ENCODE data around the gene PHF14. TPM values are rescaled to one million over a fixed set of nuclear protein-coding genes. Genes with fewer than 3 reads are reported as not detected.
"Not testable (repeated sequence)": the region's sequence is repeated elsewhere in the genome, so short reads cannot be mapped to it uniquely, and the experiment has no call there.

The PHF14 gene
- total and polyA plus RNA-seq, 12 donors = 8.0 to 54.5 (median 30.6) TPM

DNA sequence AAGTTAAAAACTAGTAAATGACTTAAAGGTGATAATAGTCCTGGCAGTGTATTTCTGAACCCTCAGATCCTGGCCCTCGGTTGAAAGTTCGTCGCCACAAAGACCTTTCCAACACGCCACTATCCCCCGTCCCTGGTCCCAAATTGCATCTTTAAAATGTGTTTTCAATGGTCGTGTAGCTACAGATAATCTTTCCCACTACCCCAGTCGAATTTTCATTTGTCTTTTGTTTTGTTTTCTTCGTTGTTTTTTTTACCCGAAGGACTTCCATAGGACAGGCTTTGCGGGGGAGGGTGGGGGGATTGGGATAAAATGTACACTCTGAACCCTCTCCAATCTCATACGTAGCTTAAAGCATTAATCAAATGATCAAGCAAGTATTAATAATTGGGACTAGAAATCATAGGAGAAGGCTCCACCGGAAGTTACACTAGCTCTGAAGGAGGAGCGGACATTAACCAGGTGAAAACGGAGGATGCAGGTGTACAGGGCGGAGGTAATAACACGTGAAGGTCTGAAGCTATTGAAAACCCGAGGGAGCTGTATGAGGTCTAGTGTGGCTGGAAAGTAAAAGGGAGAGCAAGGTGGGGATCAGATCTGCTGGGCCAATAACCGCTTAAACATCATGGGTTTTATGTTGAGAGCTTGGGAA, 32.8 kb upstream of the PHF14 start:
- TF ChIP-seq, protein P1, sequence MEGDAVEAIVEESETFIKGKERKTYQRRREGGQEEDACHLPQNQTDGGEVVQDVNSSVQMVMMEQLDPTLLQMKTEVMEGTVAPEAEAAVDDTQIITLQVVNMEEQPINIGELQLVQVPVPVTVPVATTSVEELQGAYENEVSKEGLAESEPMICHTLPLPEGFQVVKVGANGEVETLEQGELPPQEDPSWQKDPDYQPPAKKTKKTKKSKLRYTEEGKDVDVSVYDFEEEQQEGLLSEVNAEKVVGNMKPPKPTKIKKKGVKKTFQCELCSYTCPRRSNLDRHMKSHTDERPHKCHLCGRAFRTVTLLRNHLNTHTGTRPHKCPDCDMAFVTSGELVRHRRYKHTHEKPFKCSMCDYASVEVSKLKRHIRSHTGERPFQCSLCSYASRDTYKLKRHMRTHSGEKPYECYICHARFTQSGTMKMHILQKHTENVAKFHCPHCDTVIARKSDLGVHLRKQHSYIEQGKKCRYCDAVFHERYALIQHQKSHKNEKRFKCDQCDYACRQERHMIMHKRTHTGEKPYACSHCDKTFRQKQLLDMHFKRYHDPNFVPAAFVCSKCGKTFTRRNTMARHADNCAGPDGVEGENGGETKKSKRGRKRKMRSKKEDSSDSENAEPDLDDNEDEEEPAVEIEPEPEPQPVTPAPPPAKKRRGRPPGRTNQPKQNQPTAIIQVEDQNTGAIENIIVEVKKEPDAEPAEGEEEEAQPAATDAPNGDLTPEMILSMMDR (IDR thresholded peaks at IDR 0.05) = no peak
- no peak for TF ChIP-seq POLR2A (IDR thresholded peaks at IDR 0.05)
- Histone ChIP-seq H3K4me1 (replicated peaks in 1 of 2) (peaks cover 16 to 32% of the 10 kb centered on the region in 2 donors), H3K4me3 (peak overlapping the region in 3 of 4 donors; percentile 38 to 78 (median 52)), H3K27me3 (no peaks in the 10 kb centered on the region), H3K27ac (peak overlapping the region in 4 of 5 donors; percentile 89 to 98 (median 92)), H3K36me3 (replicated peaks in 1 of 2) (peaks cover 0 to 18% of the 10 kb centered on the region in 2 donors), H3K9me3 (replicated peaks in 1 of 3) (no peaks in the 10 kb centered on the region)
- 25 to 28% (median 26%) methylated on average over 18 of the region's 18 CpGs for WGBS, 4 donors
- DNase-seq = peak in 1 of 7 donors; percentile 6
- intact Hi-C loops (cut with DNase I) = no loop called here

DNA sequence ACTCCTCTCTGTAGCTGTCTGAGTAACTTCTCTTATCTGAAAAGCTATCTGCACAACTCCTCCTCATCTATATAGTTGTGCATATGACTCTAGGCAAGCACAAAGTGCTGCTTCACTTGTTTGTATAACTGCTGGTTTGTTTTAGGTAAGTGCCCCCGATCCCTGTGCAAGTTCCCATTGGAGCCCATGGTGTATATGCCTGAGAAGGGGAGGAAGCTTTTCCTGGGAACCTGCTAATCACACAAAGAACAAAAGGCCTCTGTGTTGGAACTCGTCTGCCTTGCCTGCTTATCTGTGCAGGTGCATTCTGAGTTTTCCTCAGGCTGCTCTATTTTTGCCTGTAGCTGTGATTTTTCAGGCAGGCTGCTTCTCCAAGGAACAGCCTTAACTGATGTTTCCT, 23.2 kb upstream of the PHF14 start:
- H3K9me3 ChIP-seq (replicated peaks in 1 of 3) = no peaks in the 10 kb centered on the region
- TF ChIP-seq, protein P1 (IDR thresholded peaks at IDR 0.05) = no peak
- no peak for TF ChIP-seq POLR2A (IDR thresholded peaks at IDR 0.05)
- H3K27me3 ChIP-seq = no peaks in the 10 kb centered on the region
- 63 to 83% (median 69%) methylated on average over 2 of the region's 2 CpGs for WGBS, 4 donors
- no peaks in the 10 kb centered on the region for H3K4me1 ChIP-seq (replicated peaks in 1 of 2)
- DNase-seq = no peak
- no peak overlapping the region for H3K4me3 ChIP-seq
- H3K36me3 ChIP-seq (replicated peaks in 1 of 2) = no peaks in the 10 kb centered on the region
- no peak overlapping the region for H3K27ac ChIP-seq
- intact Hi-C loops (cut with DNase I) = loop anchor here in 1 of 2 donors (10.0 kb wide), 1 partner anchor 254 kb away; no protein-coding TSS in a partner anchor

DNA sequence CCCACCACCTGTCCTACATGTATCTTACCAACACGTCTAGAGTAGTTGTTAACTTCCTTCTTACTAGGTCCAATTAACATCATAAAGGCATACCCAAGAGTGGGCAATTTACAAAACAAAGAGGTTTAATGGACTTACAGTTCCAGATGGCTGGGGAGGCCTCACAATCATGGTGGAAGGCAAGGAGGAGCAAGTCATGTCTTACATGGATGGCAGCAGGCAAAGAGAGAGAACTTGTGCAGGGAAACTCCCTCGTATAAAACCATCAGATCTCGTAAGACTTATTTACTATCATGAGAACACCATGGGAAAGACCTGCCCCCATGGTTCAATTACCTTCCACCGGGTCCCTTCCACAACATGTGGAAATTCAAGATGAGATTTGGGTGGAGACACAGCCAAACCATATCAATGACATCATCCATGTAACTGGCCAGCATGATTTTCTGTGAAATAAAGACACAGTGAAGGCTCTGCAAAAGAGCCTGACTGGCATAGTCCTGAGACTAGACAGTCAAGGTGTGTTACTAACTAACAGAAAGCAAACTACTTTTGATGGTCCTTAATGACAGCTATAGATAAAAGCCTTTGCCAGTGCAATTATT, 22.6 kb upstream of the PHF14 start:
- H3K27ac ChIP-seq = not testable (repeated sequence)
- intact Hi-C loops (cut with DNase I) = loop anchor here in 1 of 2 donors (10.0 kb wide), 1 partner anchor 254 kb away; no protein-coding TSS in a partner anchor

DNA sequence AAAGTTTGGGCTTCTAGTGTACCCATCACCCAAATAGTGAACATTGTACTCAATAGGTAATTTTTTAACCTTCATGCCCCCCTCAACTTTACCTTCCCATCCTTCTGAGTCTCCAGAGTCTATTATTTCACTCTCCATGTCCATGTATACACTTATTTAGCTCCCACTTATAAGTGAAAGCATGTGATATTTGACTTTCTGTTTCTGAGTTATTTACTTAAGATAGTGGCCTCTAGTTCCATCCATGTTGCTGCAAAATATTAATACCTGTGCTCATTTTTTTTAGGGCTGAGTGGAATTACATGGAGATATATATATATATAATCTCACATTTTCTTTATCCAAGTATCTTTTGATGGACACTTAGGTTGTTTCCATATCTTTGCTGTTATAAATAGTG, 21.1 kb upstream of the PHF14 start:
- H3K4me3 ChIP-seq = no peak overlapping the region
- H3K27me3 ChIP-seq = no peaks in the 10 kb centered on the region
- intact Hi-C loops (cut with DNase I) = loop anchor here in 1 of 2 donors (10.0 kb wide), 1 partner anchor 252 kb away; no protein-coding TSS in a partner anchor
- H3K4me1 ChIP-seq (replicated peaks in 1 of 2) = no peaks in the 10 kb centered on the region
- H3K9me3 ChIP-seq (replicated peaks in 1 of 3) = no peaks in the 10 kb centered on the region
- DNase-seq = no peak
- H3K36me3 ChIP-seq (replicated peaks in 1 of 2) = no peaks in the 10 kb centered on the region
- H3K27ac ChIP-seq = no peak overlapping the region
- TF ChIP-seq POLR2A (IDR thresholded peaks at IDR 0.05) = no peak
- TF ChIP-seq, protein P1 (IDR thresholded peaks at IDR 0.05) = no peak

More for the DNA sequence above, 22.6 kb upstream of the PHF14 start:
- H3K4me3 ChIP-seq; H3K27me3 ChIP-seq; H3K4me1 ChIP-seq (replicated peaks in 1 of 2); H3K9me3 ChIP-seq (replicated peaks in 1 of 3); H3K36me3 ChIP-seq (replicated peaks in 1 of 2); DNase-seq: not testable (repeated sequence)
- WGBS, 4 donors = 83 to 90% (median 87%) methylated on average over 4 of the region's 4 CpGs

DNA sequence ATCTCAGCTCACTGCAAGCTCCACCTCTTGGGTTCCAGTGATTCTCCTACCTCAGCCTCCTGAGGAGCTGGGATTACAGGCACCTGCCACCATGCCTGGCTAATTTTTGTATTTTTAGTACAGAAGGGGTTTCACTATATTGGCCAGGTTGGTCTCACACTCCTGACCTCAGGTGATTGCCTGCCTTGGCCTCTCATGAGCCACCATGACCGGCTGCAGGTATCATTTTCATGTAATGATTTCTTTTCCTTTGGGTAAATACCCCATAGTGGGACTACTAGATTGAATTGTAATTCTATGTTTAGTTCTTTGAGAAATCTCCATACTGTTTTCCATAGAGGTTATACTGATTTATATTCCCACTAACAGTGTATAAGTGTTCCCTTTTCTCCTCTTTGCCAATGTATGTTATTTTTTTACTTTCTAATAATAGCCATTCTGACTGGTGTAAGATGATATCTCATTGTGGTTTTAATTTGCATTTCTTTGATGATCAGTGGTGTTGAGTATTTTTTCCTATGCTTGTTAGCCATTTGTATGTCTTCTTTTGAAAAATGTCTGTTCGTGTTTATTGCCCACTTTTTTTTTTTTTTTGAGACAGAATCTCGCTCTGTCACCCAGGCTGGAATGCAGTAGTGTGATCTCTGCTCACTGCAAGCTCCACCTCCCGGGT, 20.5 kb upstream of the PHF14 start:
- not testable (repeated sequence) for DNase-seq
- intact Hi-C loops (cut with DNase I) = loop anchor here in 1 of 2 donors (10.0 kb wide), 1 partner anchor 252 kb away; no protein-coding TSS in a partner anchor
- WGBS, 4 donors = 75 to 88% (median 80%) methylated on average over 4 of the region's 4 CpGs

More for the DNA sequence above, 20.5 kb upstream of the PHF14 start:
- not testable (repeated sequence) for H3K36me3 ChIP-seq (replicated peaks in 1 of 2); H3K4me3 ChIP-seq; H3K9me3 ChIP-seq (replicated peaks in 1 of 3); H3K27ac ChIP-seq; H3K4me1 ChIP-seq (replicated peaks in 1 of 2); H3K27me3 ChIP-seq

Data from adrenal gland (tissue), 12 donors.